Retina (tissue), 1 donor: ENCODE results near the gene FAM149A.

Experiments used
- DNase-seq: peaks from one replicate; pipeline ENCODE4 v3.0.0-alpha.2; 2016

Gene FAM149A

DNA sequence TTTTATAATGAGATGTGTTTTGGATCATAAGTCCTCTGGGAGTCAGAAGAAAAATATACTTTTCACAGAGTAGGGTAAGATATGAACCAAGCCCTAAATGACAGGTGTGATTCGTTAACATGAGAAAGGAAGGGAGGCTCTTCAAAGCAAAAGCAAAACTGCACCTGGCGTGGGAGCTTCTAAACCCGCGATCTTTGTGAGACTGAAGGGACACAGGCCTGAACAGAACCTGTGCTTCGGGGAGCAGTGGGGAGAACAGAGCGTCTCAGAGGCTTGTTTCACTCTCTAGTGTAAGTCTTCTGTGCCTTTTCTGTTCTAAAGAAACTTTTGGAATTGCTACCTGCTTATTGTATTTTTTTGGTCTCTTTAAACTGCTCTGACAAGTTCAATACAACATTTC lies 56.6 kb downstream of the FAM149A start:
- no peak for DNase-seq

- no peak for DNase-seq
Measured at GRCh38 chr4:186166852-186167512, 62.5 kb downstream of the FAM149A start.

GRCh38 chr4:186167605-186168004 lies 63.1 kb downstream of the FAM149A start:
- no peak for DNase-seq

DNA sequence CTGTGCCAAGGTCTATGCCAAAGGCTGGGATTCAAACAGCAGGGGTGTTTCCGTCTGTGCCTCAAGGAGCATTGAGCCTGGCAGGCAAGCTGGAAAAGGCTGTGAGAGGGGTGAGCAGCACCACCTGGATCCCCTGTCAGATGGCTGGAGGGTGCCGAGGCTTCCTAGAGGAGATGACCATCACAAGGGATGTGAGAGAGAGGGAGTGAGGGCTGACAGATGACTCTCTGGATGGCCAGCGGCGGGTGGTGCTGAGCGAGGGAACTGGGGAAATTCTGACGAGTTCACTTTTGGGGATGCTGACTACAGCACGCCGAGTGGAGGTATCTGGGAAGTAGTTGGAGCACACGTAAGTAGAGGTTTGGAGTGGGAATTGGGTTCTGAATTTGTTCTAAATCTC lies 64.2 kb downstream of the FAM149A start:
- no peak for DNase-seq

- peak; percentile 64 for DNase-seq
Measured at GRCh38 chr4:186169333-186169944, 64.9 kb downstream of the FAM149A start.

DNA sequence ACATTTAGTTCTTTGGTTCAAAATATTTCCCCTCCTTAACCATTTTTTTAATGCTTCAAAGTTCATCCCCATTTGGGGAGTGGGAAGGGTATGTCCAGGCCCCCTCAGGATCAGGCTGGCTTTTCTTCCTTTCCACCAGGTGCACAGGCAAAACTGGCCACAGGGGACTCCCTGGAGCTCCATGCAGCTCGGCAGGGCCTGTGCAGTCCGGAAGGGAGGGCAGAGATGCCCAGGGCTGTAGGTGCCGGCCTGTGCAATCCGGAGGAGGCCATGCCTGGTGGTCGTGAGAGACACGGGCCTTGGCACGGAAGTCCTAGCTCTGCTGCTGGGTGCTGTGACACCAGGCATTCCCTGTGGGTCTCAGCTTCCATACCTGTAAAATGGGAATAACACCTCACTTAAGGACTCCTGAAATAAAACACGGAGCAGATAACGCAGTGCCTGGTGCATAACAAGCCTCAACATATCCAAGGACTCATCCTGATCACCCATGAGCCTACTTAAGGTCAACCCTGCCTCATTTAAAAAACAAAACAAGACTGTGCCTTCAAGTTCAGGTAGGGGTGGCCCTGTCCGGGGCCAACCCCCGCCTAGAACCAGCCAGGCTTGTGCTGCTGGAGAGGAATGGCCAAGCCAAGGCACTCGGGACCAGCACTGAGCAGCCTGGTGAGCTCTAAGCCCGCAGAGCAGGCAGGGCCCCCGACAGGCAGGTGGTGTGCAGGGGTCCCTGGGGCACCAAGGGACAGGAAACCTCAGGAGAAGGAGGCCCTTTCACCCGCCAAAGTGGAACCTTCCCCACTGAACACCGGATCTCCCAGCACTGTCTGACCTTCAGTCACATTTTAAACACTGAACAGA lies 65.7 kb downstream of the FAM149A start:
- DNase-seq = no peak

- no peak for DNase-seq
Measured at GRCh38 chr4:186170966-186171365, 66.5 kb downstream of the FAM149A start.

- DNase-seq = no peak
Measured at GRCh38 chr4:186172546-186172945, 68.0 kb downstream of the FAM149A start.

- no peak for DNase-seq
Measured at GRCh38 chr4:186188107-186188506, 83.6 kb downstream of the FAM149A start.

DNA sequence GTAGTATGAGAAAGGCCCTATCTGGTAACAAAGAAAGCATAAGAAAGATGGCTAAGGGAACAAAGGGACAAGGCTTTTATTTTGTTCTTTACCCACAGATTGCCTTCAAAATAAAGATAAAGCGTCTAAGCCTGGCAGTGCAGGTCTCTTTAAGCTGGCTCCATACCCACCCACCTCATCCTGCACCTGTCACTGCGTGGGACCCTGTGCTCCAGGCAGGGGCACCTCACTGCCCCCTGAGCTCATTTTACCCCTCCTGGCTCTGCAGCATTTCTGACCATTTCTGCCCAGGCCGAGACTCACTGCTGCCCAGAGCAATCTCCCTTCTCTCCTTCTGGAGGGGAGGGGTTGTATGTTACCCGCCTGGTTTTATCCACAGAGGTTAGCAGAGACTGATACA lies 85.2 kb downstream of the FAM149A start:
- peak; percentile 31 for DNase-seq

DNA sequence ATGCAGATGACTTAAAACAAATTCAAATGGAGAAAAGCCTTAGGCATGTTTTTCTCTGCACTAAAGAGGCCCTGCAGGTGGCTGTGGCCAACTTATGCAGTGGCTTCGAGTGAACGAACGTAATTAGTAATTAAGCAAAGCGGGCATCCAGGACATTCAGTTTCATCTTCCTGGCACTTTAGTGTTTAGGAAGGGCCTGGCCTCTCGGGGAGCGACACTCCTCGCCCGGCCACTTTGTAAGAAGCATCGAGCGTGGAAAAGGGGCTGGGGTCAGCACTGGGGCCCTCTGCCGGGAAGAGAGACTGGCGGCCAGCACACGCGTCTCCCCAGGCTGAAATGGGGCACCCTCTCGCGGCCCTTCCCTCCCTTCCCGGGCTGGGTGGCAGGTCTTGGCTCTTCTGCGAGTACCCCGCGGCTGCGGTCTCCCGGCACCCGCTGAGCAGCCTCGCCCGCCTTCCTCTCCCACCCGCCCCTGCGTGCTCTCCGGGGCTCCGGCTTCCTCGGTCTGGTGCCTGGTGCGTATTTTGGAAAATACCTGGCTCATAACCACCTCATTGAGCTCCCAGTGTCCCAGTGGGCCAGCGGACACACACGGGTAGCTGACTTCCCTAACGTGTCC lies 86.2 kb downstream of the FAM149A start:
- DNase-seq = no peak

GRCh38 chr4:186191200-186192065 lies 86.9 kb downstream of the FAM149A start, which contains the start of gene CYP4V2:
TSS of gene CYP4V2 (plus strand) at chr4:186191567. CDS start at chr4:186191824, 257 bp downstream.
- peak; percentile 95 for DNase-seq

DNA sequence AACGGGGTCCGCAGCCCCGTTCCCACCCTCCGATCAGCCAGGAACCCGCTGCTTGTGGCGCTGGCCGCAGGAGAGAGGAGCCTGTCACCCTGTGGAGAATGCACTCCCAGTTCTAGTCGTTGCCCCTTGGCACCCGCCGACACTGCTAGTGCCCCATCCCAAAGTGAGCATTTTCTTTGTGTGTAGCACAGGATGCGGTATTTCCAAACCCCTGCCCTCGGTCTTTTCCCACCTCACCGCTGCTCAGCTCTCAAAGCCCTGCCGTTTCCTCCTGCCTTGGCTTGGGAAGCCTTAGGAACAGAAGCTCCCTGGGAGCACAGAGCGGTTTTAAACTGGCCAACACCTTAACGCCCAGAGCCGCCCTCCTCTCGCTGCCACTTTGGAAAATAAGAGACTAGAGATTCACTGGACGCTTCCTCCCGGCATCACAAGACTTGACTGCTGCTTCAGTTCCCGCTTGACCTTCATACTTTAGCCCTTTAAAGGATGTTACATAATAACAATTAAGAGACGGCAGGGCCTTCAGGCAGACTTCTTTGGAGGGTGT lies 87.6 kb downstream of the FAM149A start:
- peak; percentile 89 for DNase-seq

GRCh38 chr4:186193851-186194250 lies 89.3 kb downstream of the FAM149A start:
- DNase-seq = no peak

- no peak for DNase-seq
Measured at GRCh38 chr4:186196063-186196462, 91.6 kb downstream of the FAM149A start.

DNA sequence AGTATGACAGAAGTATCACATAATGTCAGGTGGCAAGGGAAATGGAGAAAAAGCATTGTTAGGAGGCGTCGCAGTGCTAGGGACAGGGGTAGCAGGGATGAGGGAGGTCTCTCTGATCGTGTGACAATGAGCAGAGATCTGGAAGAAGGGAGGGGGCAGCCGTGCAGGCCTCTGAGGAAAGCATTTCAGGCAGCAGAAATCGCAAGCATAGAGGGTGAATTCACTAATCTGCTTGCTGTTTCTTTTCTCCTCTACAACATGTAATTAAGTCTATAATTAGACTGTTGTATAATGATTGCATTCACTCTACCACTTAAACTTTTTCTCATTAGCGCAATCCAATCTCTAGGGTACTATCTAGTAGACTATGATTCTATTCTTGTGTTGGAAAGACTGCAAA lies 96.0 kb downstream of the FAM149A start:
- peak; percentile 40 for DNase-seq

DNA sequence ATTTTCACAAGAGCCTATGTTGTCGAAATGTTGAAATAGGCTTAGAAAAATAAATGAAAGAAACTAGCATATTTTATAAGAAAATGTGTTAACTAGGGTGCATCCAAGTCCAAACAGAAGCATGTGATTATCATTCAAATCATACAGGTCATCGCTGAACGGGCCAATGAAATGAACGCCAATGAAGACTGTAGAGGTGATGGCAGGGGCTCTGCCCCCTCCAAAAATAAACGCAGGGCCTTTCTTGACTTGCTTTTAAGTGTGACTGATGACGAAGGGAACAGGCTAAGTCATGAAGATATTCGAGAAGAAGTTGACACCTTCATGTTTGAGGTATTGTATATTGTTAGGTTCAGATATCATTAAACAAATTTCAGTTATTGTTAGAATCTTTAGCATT lies 96.5 kb downstream of the FAM149A start:
- no peak for DNase-seq

DNA sequence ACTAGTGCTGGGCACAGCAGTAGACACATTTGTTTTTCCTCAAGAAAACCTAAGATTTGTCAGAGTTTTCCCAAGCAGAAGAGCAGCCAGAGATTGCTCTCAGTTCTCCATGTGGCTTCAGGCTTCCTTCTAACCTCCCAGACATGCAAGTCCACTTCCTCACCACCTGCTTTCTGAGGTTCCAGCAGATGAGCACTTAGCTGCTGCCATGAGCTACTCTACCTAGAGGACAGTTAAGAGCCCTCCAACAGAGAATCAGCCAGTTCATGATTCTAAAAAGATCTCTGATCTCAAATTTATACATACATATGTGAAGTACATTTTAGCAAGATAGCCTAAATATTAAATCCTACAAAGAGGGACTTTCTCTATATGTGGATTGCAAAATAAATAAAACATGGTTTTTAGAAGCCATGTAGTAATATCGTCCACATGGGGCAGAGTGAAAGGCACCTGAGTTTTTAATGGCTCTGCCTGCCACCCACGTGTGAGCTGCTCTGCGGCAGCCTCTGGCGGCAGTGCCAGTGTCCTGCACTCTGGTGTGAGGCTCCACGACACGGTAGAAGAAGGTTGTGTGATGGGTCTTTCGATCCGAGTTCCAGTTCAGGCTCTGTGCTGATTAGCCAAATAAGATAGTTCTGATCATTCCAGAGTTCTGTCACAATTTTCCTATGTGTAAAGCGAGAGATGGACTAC lies 97.2 kb downstream of the FAM149A start:
- DNase-seq = peak; percentile 14

GRCh38 chr4:186202490-186203140 lies 98.1 kb downstream of the FAM149A start:
- no peak for DNase-seq

DNA sequence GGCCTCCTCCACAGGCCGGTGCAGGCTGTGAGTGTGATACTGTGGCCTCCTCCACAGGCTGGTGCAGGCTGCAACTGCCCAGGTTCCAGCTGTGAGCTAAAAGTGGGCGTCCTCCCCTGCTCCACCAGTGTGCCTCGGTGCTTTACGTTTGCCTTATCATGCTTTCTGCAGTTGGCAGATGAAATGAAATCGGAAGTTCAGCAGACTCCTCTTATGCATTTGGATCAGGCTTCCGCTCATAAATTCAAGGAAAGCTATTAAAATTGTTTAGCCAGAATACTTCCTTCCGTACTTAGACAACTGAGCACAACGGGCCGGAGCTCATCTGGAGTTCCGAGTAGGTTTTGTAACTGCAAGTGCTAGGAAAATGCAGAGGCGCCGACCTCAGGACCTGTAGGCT lies 98.9 kb downstream of the FAM149A start:
- no peak for DNase-seq

DNA sequence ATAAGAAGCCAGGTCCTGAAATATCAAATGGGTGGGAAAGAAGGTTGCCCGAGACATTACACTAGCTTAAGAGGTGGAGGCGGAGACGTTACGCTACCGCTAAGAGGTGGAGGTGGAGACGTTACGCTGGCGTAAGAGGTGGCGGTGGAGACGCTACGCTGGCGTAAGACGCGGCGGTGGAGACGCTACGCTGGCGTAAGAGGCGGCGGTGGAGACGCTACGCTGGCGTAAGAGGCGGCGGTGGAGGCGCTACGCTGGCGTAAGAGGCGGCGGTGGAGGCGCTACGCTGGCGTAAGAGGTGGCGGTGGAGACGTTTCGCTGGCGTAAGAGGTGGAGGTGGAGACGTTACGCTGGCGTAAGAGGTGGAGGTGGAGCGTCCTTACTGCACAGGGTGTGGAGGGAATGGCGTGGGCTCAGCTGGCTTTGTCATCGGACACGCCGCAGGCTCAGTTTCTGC lies 99.6 kb downstream of the FAM149A start:
- peak; percentile 25 for DNase-seq
